ENCODE measurements around the gene RHEBL1.

RHEBL1 gene

GRCh38 chr12:49098035-49098451 is 28.3 kb upstream of the RHEBL1 start:
- peaks cover 15 to 17% of the 10 kb centered on the region in 2 donors for H3K27me3 ChIP-seq (ENCODE audit: control insufficient read depth in 2 of 2, insufficient read depth in 2 of 2, low read length in 2 of 2)
- H3K36me3 ChIP-seq (ENCODE audit: control insufficient read depth in 2 of 2, insufficient read depth in 2 of 2, low read length in 2 of 2): peaks cover 37 to 51% of the 10 kb centered on the region in 2 donors
- no peaks in the 10 kb centered on the region for H3K9me3 ChIP-seq (ENCODE audit: control insufficient read depth in 2 of 2, low read length in 2 of 2)
- H3K4me1 ChIP-seq (ENCODE audit: control insufficient read depth in 2 of 2, insufficient read depth in 2 of 2, low read length in 2 of 2): peaks cover 6 to 9% of the 10 kb centered on the region in 2 donors
- no peak overlapping the region for H3K4me3 ChIP-seq (ENCODE audit: low read length in 2 of 2)
- no peak overlapping the region for H3K9ac ChIP-seq (ENCODE audit: low read depth in 1 of 2, low read length in 2 of 2)
- H3K27ac ChIP-seq (ENCODE audit: low read depth in 2 of 2, low read length in 2 of 2): no peak overlapping the region

GRCh38 chr12:49097381-49097780 is 27.6 kb upstream of the RHEBL1 start:
- no peak overlapping the region for H3K9ac ChIP-seq (ENCODE audit: low read depth in 1 of 2, low read length in 2 of 2)
- no peaks in the 10 kb centered on the region for H3K9me3 ChIP-seq (ENCODE audit: control insufficient read depth in 2 of 2, low read length in 2 of 2)
- H3K4me1 ChIP-seq (ENCODE audit: control insufficient read depth in 2 of 2, insufficient read depth in 2 of 2, low read length in 2 of 2): peaks cover 6 to 9% of the 10 kb centered on the region in 2 donors
- peaks cover 31 to 45% of the 10 kb centered on the region in 2 donors for H3K36me3 ChIP-seq (ENCODE audit: control insufficient read depth in 2 of 2, insufficient read depth in 2 of 2, low read length in 2 of 2)
- peaks cover 17 to 22% of the 10 kb centered on the region in 2 donors for H3K27me3 ChIP-seq (ENCODE audit: control insufficient read depth in 2 of 2, insufficient read depth in 2 of 2, low read length in 2 of 2)
- H3K4me3 ChIP-seq (ENCODE audit: low read length in 2 of 2): no peak overlapping the region
- H3K27ac ChIP-seq (ENCODE audit: low read depth in 2 of 2, low read length in 2 of 2): no peak overlapping the region

GRCh38 chr12:49094975-49095365 is 25.2 kb upstream of the RHEBL1 start:
- no peak overlapping the region for H3K4me3 ChIP-seq (ENCODE audit: low read length in 2 of 2)
- H3K36me3 ChIP-seq (ENCODE audit: control insufficient read depth in 2 of 2, insufficient read depth in 2 of 2, low read length in 2 of 2): peaks cover 14 to 21% of the 10 kb centered on the region in 2 donors
- H3K9me3 ChIP-seq (ENCODE audit: control insufficient read depth in 2 of 2, low read length in 2 of 2): no peaks in the 10 kb centered on the region
- peaks cover 35 to 46% of the 10 kb centered on the region in 2 donors for H3K27me3 ChIP-seq (ENCODE audit: control insufficient read depth in 2 of 2, insufficient read depth in 2 of 2, low read length in 2 of 2)
- no peak overlapping the region for H3K9ac ChIP-seq (ENCODE audit: low read depth in 1 of 2, low read length in 2 of 2)
- peaks cover 11 to 12% of the 10 kb centered on the region in 2 donors for H3K4me1 ChIP-seq (ENCODE audit: control insufficient read depth in 2 of 2, insufficient read depth in 2 of 2, low read length in 2 of 2)
- H3K27ac ChIP-seq (ENCODE audit: low read depth in 2 of 2, low read length in 2 of 2): no peak overlapping the region

- no peak within 1 kb of the TSS for H3K9ac ChIP-seq (ENCODE audit: low read depth in 1 of 2, low read length in 2 of 2)
- H3K4me3 ChIP-seq (ENCODE audit: low read length in 2 of 2): peak within 1 kb of the TSS; percentile 25 to 48
- H3K27ac ChIP-seq (ENCODE audit: low read depth in 2 of 2, low read length in 2 of 2): no peak within 1 kb of the TSS
- peaks cover 39 to 52% of the 10 kb centered on the region in 2 donors for H3K27me3 ChIP-seq (ENCODE audit: control insufficient read depth in 2 of 2, insufficient read depth in 2 of 2, low read length in 2 of 2)
- no peaks in the 10 kb centered on the region for H3K9me3 ChIP-seq (ENCODE audit: control insufficient read depth in 2 of 2, low read length in 2 of 2)
- peaks cover 11 to 18% of the 10 kb centered on the region in 2 donors for H3K36me3 ChIP-seq (ENCODE audit: control insufficient read depth in 2 of 2, insufficient read depth in 2 of 2, low read length in 2 of 2)
- peaks cover 15 to 17% of the 10 kb centered on the region in 2 donors for H3K4me1 ChIP-seq (ENCODE audit: control insufficient read depth in 2 of 2, insufficient read depth in 2 of 2, low read length in 2 of 2)
These were observed 24.6 kb upstream of the RHEBL1 start, which contains the start of gene DHH for GRCh38 chr12:49094160-49094974. Gene DHH (minus strand): TSS chr12:49094801. CDS start chr12:49094512, 289 bp downstream.

GRCh38 chr12:49093792-49094159 is 24.0 kb upstream of the RHEBL1 start:
- peaks cover 11 to 15% of the 10 kb centered on the region in 2 donors for H3K36me3 ChIP-seq (ENCODE audit: control insufficient read depth in 2 of 2, insufficient read depth in 2 of 2, low read length in 2 of 2)
- H3K27ac ChIP-seq (ENCODE audit: low read depth in 2 of 2, low read length in 2 of 2): no peak overlapping the region
- peaks cover 15 to 17% of the 10 kb centered on the region in 2 donors for H3K4me1 ChIP-seq (ENCODE audit: control insufficient read depth in 2 of 2, insufficient read depth in 2 of 2, low read length in 2 of 2)
- peaks cover 44 to 57% of the 10 kb centered on the region in 2 donors for H3K27me3 ChIP-seq (ENCODE audit: control insufficient read depth in 2 of 2, insufficient read depth in 2 of 2, low read length in 2 of 2)
- H3K4me3 ChIP-seq (ENCODE audit: low read length in 2 of 2): no peak overlapping the region
- H3K9me3 ChIP-seq (ENCODE audit: control insufficient read depth in 2 of 2, low read length in 2 of 2): no peaks in the 10 kb centered on the region
- no peak overlapping the region for H3K9ac ChIP-seq (ENCODE audit: low read depth in 1 of 2, low read length in 2 of 2)

GRCh38 chr12:49092816-49093406 is 23.1 kb upstream of the RHEBL1 start:
- peaks cover 15 to 17% of the 10 kb centered on the region in 2 donors for H3K4me1 ChIP-seq (ENCODE audit: control insufficient read depth in 2 of 2, insufficient read depth in 2 of 2, low read length in 2 of 2)
- H3K27ac ChIP-seq (ENCODE audit: low read depth in 2 of 2, low read length in 2 of 2): no peak overlapping the region
- H3K4me3 ChIP-seq (ENCODE audit: low read length in 2 of 2): no peak overlapping the region
- H3K27me3 ChIP-seq (ENCODE audit: control insufficient read depth in 2 of 2, insufficient read depth in 2 of 2, low read length in 2 of 2): peaks cover 49 to 62% of the 10 kb centered on the region in 2 donors
- H3K9me3 ChIP-seq (ENCODE audit: control insufficient read depth in 2 of 2, low read length in 2 of 2): no peaks in the 10 kb centered on the region
- H3K9ac ChIP-seq (ENCODE audit: low read depth in 1 of 2, low read length in 2 of 2): no peak overlapping the region
- peaks cover 10 to 11% of the 10 kb centered on the region in 2 donors for H3K36me3 ChIP-seq (ENCODE audit: control insufficient read depth in 2 of 2, insufficient read depth in 2 of 2, low read length in 2 of 2)

GRCh38 chr12:49092086-49092815 is 22.5 kb upstream of the RHEBL1 start:
- Histone ChIP-seq H3K27ac (ENCODE audit: low read depth in 2 of 2, low read length in 2 of 2) (no peak overlapping the region), H3K36me3 (ENCODE audit: control insufficient read depth in 2 of 2, insufficient read depth in 2 of 2, low read length in 2 of 2) (peaks cover 4 to 6% of the 10 kb centered on the region in 2 donors), H3K4me1 (ENCODE audit: control insufficient read depth in 2 of 2, insufficient read depth in 2 of 2, low read length in 2 of 2) (peaks cover 15 to 17% of the 10 kb centered on the region in 2 donors), H3K9ac (ENCODE audit: low read depth in 1 of 2, low read length in 2 of 2) (no peak overlapping the region), H3K4me3 (ENCODE audit: low read length in 2 of 2) (no peak overlapping the region), H3K9me3 (ENCODE audit: control insufficient read depth in 2 of 2, low read length in 2 of 2) (no peaks in the 10 kb centered on the region), H3K27me3 (ENCODE audit: control insufficient read depth in 2 of 2, insufficient read depth in 2 of 2, low read length in 2 of 2) (peaks cover 49 to 62% of the 10 kb centered on the region in 2 donors)

GRCh38 chr12:49091836-49092085 is 22.0 kb upstream of the RHEBL1 start:
- H3K4me3 ChIP-seq (ENCODE audit: low read length in 2 of 2): no peak overlapping the region
- H3K4me1 ChIP-seq (ENCODE audit: control insufficient read depth in 2 of 2, insufficient read depth in 2 of 2, low read length in 2 of 2): peaks cover 15 to 17% of the 10 kb centered on the region in 2 donors
- H3K36me3 ChIP-seq (ENCODE audit: control insufficient read depth in 2 of 2, insufficient read depth in 2 of 2, low read length in 2 of 2): peaks cover 0 to 2% of the 10 kb centered on the region in 2 donors
- no peak overlapping the region for H3K9ac ChIP-seq (ENCODE audit: low read depth in 1 of 2, low read length in 2 of 2)
- no peaks in the 10 kb centered on the region for H3K9me3 ChIP-seq (ENCODE audit: control insufficient read depth in 2 of 2, low read length in 2 of 2)
- peaks cover 49 to 62% of the 10 kb centered on the region in 2 donors for H3K27me3 ChIP-seq (ENCODE audit: control insufficient read depth in 2 of 2, insufficient read depth in 2 of 2, low read length in 2 of 2)
- no peak overlapping the region for H3K27ac ChIP-seq (ENCODE audit: low read depth in 2 of 2, low read length in 2 of 2)

- H3K4me1 ChIP-seq (ENCODE audit: control insufficient read depth in 2 of 2, insufficient read depth in 2 of 2, low read length in 2 of 2): peaks cover 15 to 17% of the 10 kb centered on the region in 2 donors
- H3K4me3 ChIP-seq (ENCODE audit: low read length in 2 of 2): no peak overlapping the region
- H3K9ac ChIP-seq (ENCODE audit: low read depth in 1 of 2, low read length in 2 of 2): no peak overlapping the region
- H3K27ac ChIP-seq (ENCODE audit: low read depth in 2 of 2, low read length in 2 of 2): no peak overlapping the region
- peaks cover 49 to 62% of the 10 kb centered on the region in 2 donors for H3K27me3 ChIP-seq (ENCODE audit: control insufficient read depth in 2 of 2, insufficient read depth in 2 of 2, low read length in 2 of 2)
- no peaks in the 10 kb centered on the region for H3K36me3 ChIP-seq (ENCODE audit: control insufficient read depth in 2 of 2, insufficient read depth in 2 of 2, low read length in 2 of 2)
- no peaks in the 10 kb centered on the region for H3K9me3 ChIP-seq (ENCODE audit: control insufficient read depth in 2 of 2, low read length in 2 of 2)
These were observed 21.5 kb upstream of the RHEBL1 start for GRCh38 chr12:49091056-49091835.
